Vagina (tissue), 2 donors: ENCODE measurements around the gene KCTD1. TPM values are rescaled to one million over a fixed set of nuclear protein-coding genes. Genes with fewer than 3 reads are reported as not detected.
A peak's percentile ranks its signal among the peaks of the same experiment; 100 is the strongest.

Source experiments
- DNase-seq, 2 donors: peaks; one replicate each; pipeline ENCODE4 v3.0.0-alpha.2; 2017; ENCODE audit errors: extremely low spot score in 2 of 2
- H3K27ac ChIP-seq: fragments of 200-600 bp; sonication (generic); one replicate; pipeline ENCODE4 v1.5.1; 2019
- H3K27me3 ChIP-seq: fragments of 200-600 bp; sonication (generic); one replicate; pipeline ENCODE4 v1.5.1; 2019
- H3K36me3 ChIP-seq, 2 donors: fragments of 200-600 bp; sonication (generic); one replicate each; pipeline ENCODE4 v1.5.1; 2017 to 2019
- H3K4me1 ChIP-seq: fragments of 200-600 bp; sonication (generic); one replicate; pipeline ENCODE4 v1.5.1; 2019
- H3K4me3 ChIP-seq, 2 donors: fragments of 200-600 bp; sonication (generic); 1 replicate in 1 of 2; 2 replicates in 1 of 2; pipeline ENCODE4 v1.5.1; 2016 to 2019
- H3K9me3 ChIP-seq: fragments of 200-600 bp; sonication (generic); one replicate; pipeline ENCODE4 v1.5.1; 2019
- CTCF ChIP-seq, 3 experiments: fragments of 450-650 bp in 2 of 3; fragments of 200-600 bp in 1 of 3; sonication (generic) in 1 of 3; IDR thresholded peaks; one replicate each; pipeline ENCODE4 v1.5.1; 2017 to 2019; ENCODE audit warnings: antibody characterized with exemption in 3 of 3, mild to moderate bottlenecking in 2 of 3, moderate library complexity in 2 of 3
- POLR2A ChIP-seq, 2 donors: fragments of 450-650 bp; IDR thresholded peaks; one replicate each; pipeline ENCODE4 v1.6.1; 2017; ENCODE audit warnings: antibody characterized with exemption in 2 of 2, mild to moderate bottlenecking in 2 of 2, moderate library complexity in 2 of 2
- POLR2AphosphoS5 ChIP-seq, 2 donors: sonication (generic); formaldehyde crosslinking; IDR thresholded peaks; one replicate each; pipeline ENCODE4 v1.9.0; 2017; ENCODE audit warnings: antibody characterized with exemption in 2 of 2, mild to moderate bottlenecking in 2 of 2, low read depth in 1 of 2; ENCODE audit not compliant: insufficient read depth in 1 of 2
- intact Hi-C: fragments of 100-400 bp; cut with DNase I; formaldehyde crosslinking; loops from one replicate; pipeline ENCODE4 v1.15.1; 2023
- total RNA-seq: library from RNA; depleted of rRNA; stranded (reverse); fragments of >200 nt; gene quantifications from one replicate; pipeline ENCODE4 v1.2.3, GENCODE V29; 2016

Gene KCTD1
- total RNA-seq, 1 donor from 2014 or later = 46.9 TPM

GRCh38 chr18:26491194-26491816, 57.0 kb downstream of the KCTD1 start:
- Histone ChIP-seq H3K4me3 (no peak overlapping the region), H3K27ac (no peak overlapping the region), H3K9me3 (no peaks in the 10 kb centered on the region), H3K27me3 (no peaks in the 10 kb centered on the region), H3K4me1 (peaks cover 4% of the 10 kb centered on the region), H3K36me3 (peaks cover 0 to 4% of the 10 kb centered on the region in 2 donors)
- no peak for DNase-seq
- TF ChIP-seq POLR2A (IDR thresholded peaks at IDR 0.05) (no peak), CTCF (IDR thresholded peaks at IDR 0.05) (no peak), POLR2AphosphoS5 (IDR thresholded peaks at IDR 0.05; ENCODE audit: insufficient read depth in 1 of 2, low read depth in 1 of 2) (no peak)
- intact Hi-C loops = no loop called here

DNA sequence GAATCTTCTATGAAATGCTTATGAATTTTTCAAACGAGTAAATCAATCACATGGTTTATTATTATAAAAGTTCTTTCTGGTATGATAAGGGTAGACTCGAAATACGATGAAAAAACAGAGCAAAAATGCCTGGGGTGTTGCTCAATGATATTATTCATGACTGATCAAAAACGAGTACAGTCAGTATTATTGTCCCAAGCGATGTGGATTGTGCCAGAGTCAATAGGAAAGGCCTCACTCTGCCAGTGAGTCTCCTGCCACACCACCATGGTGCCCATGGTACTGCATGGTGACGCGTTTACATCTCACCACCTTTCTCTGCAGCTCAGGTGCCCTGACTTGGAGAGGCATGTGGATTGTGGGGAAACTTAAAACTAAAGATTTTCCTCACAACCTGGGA, 58.5 kb downstream of the KCTD1 start:
- intact Hi-C loops = no loop called here
- H3K36me3 ChIP-seq = peaks cover 0 to 4% of the 10 kb centered on the region in 2 donors
- H3K27ac ChIP-seq = no peak overlapping the region
- DNase-seq = no peak
- H3K4me1 ChIP-seq = peaks cover 4% of the 10 kb centered on the region
- H3K4me3 ChIP-seq = no peak overlapping the region
- TF ChIP-seq CTCF (IDR thresholded peaks at IDR 0.05) (no peak), POLR2A (IDR thresholded peaks at IDR 0.05) (no peak), POLR2AphosphoS5 (IDR thresholded peaks at IDR 0.05; ENCODE audit: insufficient read depth in 1 of 2, low read depth in 1 of 2) (no peak)
- H3K27me3 ChIP-seq = no peaks in the 10 kb centered on the region
- no peaks in the 10 kb centered on the region for H3K9me3 ChIP-seq

- intact Hi-C loops = no loop called here
- Histone ChIP-seq H3K27me3 (no peaks in the 10 kb centered on the region), H3K4me3 (no peak overlapping the region), H3K9me3 (no peaks in the 10 kb centered on the region), H3K4me1 (peaks cover 4% of the 10 kb centered on the region), H3K36me3 (peaks cover 0 to 4% of the 10 kb centered on the region in 2 donors), H3K27ac (no peak overlapping the region)
- TF ChIP-seq CTCF (IDR thresholded peaks at IDR 0.05) (no peak), POLR2A (IDR thresholded peaks at IDR 0.05) (no peak), POLR2AphosphoS5 (IDR thresholded peaks at IDR 0.05; ENCODE audit: insufficient read depth in 1 of 2, low read depth in 1 of 2) (no peak)
- DNase-seq = no peak
Observed at GRCh38 chr18:26489191-26489590, 59.2 kb downstream of the KCTD1 start.

DNA sequence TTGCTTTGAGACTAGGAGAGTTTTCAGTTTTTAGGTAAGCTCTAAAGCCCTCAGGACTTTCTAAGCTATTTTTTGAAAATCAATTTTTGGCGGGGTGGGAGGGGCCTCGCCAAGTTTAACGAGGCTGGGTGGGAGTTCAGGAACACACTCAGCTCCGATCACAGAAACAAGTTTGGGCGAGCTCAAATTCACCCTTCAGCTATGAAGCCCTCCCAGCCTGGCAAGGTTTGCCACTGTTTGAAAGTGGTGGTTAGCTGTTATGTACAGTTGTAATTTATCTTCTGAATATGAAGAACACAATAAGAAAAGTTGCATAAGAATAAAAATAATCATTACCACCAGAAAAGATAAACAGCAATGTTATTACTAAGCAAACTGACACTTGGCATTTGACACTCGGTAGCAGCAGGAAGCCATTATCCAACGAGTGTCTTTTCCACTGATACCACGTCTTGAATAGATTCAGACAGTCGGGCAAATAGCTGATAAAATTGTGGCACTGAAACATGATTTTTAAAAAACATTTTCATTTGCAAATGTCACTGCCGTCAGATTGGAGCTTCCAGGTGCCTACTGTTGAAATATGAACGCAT, 59.8 kb downstream of the KCTD1 start:
- TF ChIP-seq POLR2A (IDR thresholded peaks at IDR 0.05) (no peak), CTCF (IDR thresholded peaks at IDR 0.05) (no peak), POLR2AphosphoS5 (IDR thresholded peaks at IDR 0.05; ENCODE audit: insufficient read depth in 1 of 2, low read depth in 1 of 2) (no peak)
- H3K4me3 ChIP-seq = no peak overlapping the region
- H3K4me1 ChIP-seq = peaks cover 4% of the 10 kb centered on the region
- no peaks in the 10 kb centered on the region for H3K9me3 ChIP-seq
- intact Hi-C loops = no loop called here
- DNase-seq = no peak
- no peaks in the 10 kb centered on the region for H3K27me3 ChIP-seq
- peaks cover 0 to 4% of the 10 kb centered on the region in 2 donors for H3K36me3 ChIP-seq
- H3K27ac ChIP-seq = no peak overlapping the region

DNA sequence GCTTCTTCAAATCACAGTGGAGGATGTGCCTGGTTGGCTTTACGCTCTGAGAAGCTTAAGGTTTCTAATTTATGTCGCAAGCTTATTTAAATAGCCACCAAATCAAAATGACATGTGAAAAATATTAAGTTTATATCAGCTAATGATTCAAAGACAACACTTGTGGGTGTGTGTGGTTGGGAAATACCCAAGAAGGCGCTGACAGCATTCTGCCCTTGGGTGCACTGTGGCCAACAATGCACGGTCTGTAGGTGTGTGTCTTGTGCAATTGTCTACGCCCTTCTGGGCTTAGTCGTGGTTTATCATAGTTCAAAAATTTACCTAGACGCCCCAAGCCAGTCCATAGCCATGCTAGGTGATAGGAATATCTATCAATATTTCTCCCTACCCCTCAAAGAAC, 60.9 kb downstream of the KCTD1 start:
- peak in 1 of 2 donors; percentile 69 for TF ChIP-seq POLR2AphosphoS5 (IDR thresholded peaks at IDR 0.05; ENCODE audit: insufficient read depth in 1 of 2, low read depth in 1 of 2)
- no peak for TF ChIP-seq POLR2A (IDR thresholded peaks at IDR 0.05)
- H3K27me3 ChIP-seq = no peaks in the 10 kb centered on the region
- H3K4me1 ChIP-seq = peaks cover 4% of the 10 kb centered on the region
- no peak overlapping the region for H3K4me3 ChIP-seq
- no peak for DNase-seq
- H3K27ac ChIP-seq = no peak overlapping the region
- H3K9me3 ChIP-seq = no peaks in the 10 kb centered on the region
- peaks cover 0 to 3% of the 10 kb centered on the region in 2 donors for H3K36me3 ChIP-seq
- intact Hi-C loops = no loop called here
